AML-193 (cell line): ENCODE data around the gene EIF2B4.
"Not testable (repeated sequence)": the region's sequence is repeated elsewhere in the genome, so short reads cannot be mapped to it uniquely, and the experiment has no call there.

Experiments used
- DNase-seq, 2 experiments: peaks; one replicate each; lab custom pipeline; 2025; lab: John Stamatoyannopoulos, UW

The EIF2B4 gene

DNA sequence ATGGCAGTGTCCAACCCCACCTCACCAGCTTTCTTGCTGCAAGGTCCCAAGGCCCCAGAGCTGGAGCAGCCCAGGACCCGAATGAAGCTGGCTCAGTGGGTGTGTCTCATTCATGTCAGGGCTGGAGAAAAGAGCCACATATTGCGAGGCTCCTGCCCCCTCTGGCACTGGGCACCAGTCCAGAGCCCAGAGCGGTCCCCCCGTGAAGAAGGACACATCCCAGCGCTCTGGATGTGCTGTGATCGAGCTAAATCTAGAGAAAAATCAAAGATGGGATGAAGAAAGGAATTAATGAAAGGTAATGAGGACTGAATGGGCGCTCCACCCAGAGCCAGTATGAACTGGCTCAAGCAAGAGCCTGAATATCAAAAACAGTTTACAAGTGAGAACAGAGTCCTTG, 34.0 kb downstream of the EIF2B4 start:
- DNase-seq: no peak

DNA sequence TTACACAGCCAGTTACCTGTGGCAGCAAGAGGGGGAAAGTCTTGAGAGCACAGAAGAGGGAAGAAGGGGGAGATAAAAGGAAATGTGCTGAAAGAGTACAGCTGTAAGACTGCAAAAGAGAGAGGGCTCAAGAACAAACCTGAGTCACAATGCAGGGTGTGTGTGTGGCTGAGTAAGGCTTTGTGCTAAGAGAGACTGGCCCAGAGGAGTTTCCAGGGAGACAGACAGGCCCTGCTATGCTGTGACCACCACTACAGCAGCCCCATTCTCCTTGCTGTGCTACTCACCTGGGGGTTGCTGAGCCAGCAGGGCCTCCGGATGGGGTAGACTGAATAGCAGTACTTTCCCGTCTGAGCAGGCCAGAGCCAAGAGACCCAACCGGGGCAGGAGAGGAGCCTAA, 34.8 kb downstream of the EIF2B4 start:
- no peak for DNase-seq

- DNase-seq: peak; percentile 6 to 9
Measured at GRCh38 chr2:27324720-27325119, 45.4 kb downstream of the EIF2B4 start.

DNA sequence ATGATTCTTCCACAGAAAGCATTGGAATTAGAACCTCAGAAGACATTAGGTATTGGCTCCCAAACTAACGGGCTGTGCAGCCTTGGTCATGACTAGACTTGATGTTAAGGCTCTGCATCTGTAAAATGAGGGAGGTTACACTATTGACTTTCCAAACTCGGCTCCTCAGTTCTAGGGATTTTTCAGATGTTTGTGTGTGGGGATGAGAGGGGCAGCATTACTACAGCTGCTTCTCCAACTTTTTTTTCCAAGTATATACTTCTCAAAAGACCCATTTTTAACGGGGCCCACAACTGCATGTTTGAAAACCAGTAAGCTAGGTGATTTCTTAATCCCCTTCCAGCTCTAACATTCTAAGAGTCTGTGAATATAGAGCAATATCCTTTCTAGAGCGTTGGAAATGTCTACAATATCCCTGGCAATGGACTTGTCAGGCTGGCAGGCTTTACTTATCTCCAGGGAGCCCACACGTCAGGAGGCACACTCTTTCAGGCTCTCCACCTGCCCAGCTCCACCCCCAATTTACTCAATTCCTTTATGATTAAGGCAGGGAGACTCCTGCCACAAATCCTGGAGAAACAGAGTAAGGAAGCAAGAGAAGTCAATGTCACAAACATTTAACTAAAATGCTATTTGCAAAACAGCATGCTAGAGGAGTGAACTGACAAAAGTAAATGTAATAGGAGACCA, 46.4 kb downstream of the EIF2B4 start:
- DNase-seq: no peak

- peak; percentile 84 to 85 for DNase-seq
Measured at GRCh38 chr2:27322766-27323595, 47.2 kb downstream of the EIF2B4 start, which contains the start of gene MPV17. Gene MPV17, minus strand, starts transcription at chr2:27323097. Its CDS starts 580 bp downstream, at chr2:27322517.

DNA sequence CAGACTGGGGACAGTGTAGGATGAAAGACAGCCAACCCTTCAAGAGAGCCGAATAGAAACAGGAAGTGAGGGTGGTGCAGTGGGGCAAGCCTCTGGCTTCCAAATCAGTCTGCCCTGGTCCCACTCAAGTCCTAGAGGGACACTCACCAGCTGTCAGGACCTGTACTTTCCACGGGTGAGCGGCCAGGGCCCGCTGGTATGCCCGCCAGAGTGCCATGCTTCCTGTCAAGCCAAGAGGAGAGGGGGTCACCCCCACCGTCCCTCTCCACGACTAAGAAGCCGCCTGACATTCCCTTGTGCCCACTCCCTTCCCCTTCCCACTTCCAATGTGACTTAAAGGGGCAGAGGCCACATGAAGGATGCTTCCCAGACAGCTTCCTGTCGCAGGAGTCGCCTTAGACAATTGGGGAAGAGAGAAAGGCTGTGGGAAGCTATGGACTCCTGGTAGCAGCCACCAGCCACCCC, 47.8 kb downstream of the EIF2B4 start:
- peak in 1 of 2 experiments; percentile 50 for DNase-seq

GRCh38 chr2:27320958-27321543, 49.1 kb downstream of the EIF2B4 start:
- no peak for DNase-seq

GRCh38 chr2:27319839-27320238, 50.3 kb downstream of the EIF2B4 start:
- not testable (repeated sequence) for DNase-seq

- DNase-seq: no peak
Measured at GRCh38 chr2:27316655-27317412, 53.3 kb downstream of the EIF2B4 start.

GRCh38 chr2:27315122-27315521, 55.0 kb downstream of the EIF2B4 start:
- no peak for DNase-seq

GRCh38 chr2:27314709-27315108, 55.4 kb downstream of the EIF2B4 start:
- DNase-seq: no peak
